SU-DHL-6 (cell line): ENCODE results near the gene RIBC2.

Experiments used
- H2AFZ ChIP-seq: fragments of 200-600 bp; sonication (generic); 2 replicates; pipeline ENCODE4 v1.6.1; 2014; ENCODE audit warnings: low read depth, mild to moderate bottlenecking, moderate library complexity, mixed read lengths, antibody characterized with exemption, low read length; ENCODE audit not compliant: severe bottlenecking
- H3F3A ChIP-seq: fragments of 200-600 bp; shearing (Covaris generic); 2 replicates; pipeline ENCODE4 v1.6.0; 2016; ENCODE audit warnings: antibody characterized with exemption, mild to moderate bottlenecking; ENCODE audit not compliant: insufficient read depth
- H3K27ac ChIP-seq: fragments of 200-600 bp; sonication (generic); 2 replicates; pipeline ENCODE4 v1.5.1; 2016; ENCODE audit warnings: low read depth, mild to moderate bottlenecking, low read length, moderate library complexity, mixed read lengths
- H3K27me3 ChIP-seq: fragments of 200-600 bp; sonication (generic), shearing (Covaris generic); 2 replicates; pipeline ENCODE4 v1.6.0; 2014; ENCODE audit warnings: mild to moderate bottlenecking, low read length
- H3K36me3 ChIP-seq: fragments of 200-600 bp; sonication (generic); 2 replicates; pipeline ENCODE4 v1.6.1; 2014; ENCODE audit warnings: mild to moderate bottlenecking, low read length, mixed read lengths
- H3K4me2 ChIP-seq: fragments of 300-600, 200-600 bp; shearing (Covaris generic), sonication (generic); 2 replicates; pipeline ENCODE4 v1.6.0; 2014; ENCODE audit warnings: low read length, low read depth, mild to moderate bottlenecking; ENCODE audit not compliant: poor library complexity, severe bottlenecking
- H3K4me3 ChIP-seq: fragments of 200-600 bp; sonication (generic); 2 replicates; pipeline ENCODE4 v1.5.1; 2014; ENCODE audit warnings: antibody characterized with exemption, low read length, mild to moderate bottlenecking, mixed read lengths; ENCODE audit not compliant: insufficient read depth, poor library complexity, severe bottlenecking
- H3K79me2 ChIP-seq: fragments of 200-600 bp; sonication (generic); 2 replicates; pipeline ENCODE4 v1.6.1; 2014; ENCODE audit warnings: mild to moderate bottlenecking, low read length, moderate library complexity; ENCODE audit not compliant: insufficient read depth
- H3K9ac ChIP-seq: fragments of 200-600 bp; sonication (generic); 2 replicates; pipeline ENCODE4 v1.7.0; 2014; ENCODE audit warnings: mild to moderate bottlenecking, low read length
- H3K9me2 ChIP-seq: fragments of 200-600 bp; sonication (generic); replicated peaks from 2 replicates; pipeline ENCODE4 v1.6.1; 2014; ENCODE audit warnings: low read length; ENCODE audit not compliant: insufficient read depth
- H3K9me3 ChIP-seq: fragments of 200-600 bp; sonication (generic); 2 replicates; pipeline ENCODE4 v1.6.1; 2014; ENCODE audit warnings: low read length, mixed read lengths; ENCODE audit not compliant: insufficient read depth
- H4K20me1 ChIP-seq: fragments of 200-600 bp; sonication (generic); 2 replicates; pipeline ENCODE4 v1.6.1; 2014; ENCODE audit warnings: low read depth, mild to moderate bottlenecking, antibody characterized with exemption, low read length, moderate library complexity, mixed read lengths
- CTCF ChIP-seq: fragments of 200-600 bp; sonication (generic); IDR thresholded peaks from one replicate; pipeline ENCODE4 v1.5.1; 2017; ENCODE audit warnings: antibody characterized with exemption, mild to moderate bottlenecking, low read length, moderate library complexity; ENCODE audit not compliant: insufficient read depth, poor library complexity, severe bottlenecking
- EZH2phosphoT487 ChIP-seq: fragments of 200-600 bp; sonication (generic), shearing (Covaris generic); conservative IDR thresholded peaks from 2 replicates; pipeline ENCODE4 v1.6.1; 2018; ENCODE audit warnings: mild to moderate bottlenecking, antibody characterized with exemption, low read length, moderate library complexity, mixed read lengths

RIBC2 gene

GRCh38 chr22:45398214-45398613 lies 15.3 kb upstream of the RIBC2 start:
- Histone ChIP-seq H3K9me2 (no peaks in the 10 kb centered on the region), H3K79me2 (no peaks in the 10 kb centered on the region), H2AFZ (no peak overlapping the region), H3K27ac (no peak overlapping the region), H3K9ac (no peak overlapping the region), H3K27me3 (no peaks in the 10 kb centered on the region), H3K4me2 (no peak overlapping the region), H3F3A (no peaks in the 10 kb centered on the region), H3K4me3 (no peak overlapping the region), H3K9me3 (peaks cover 8% of the 10 kb centered on the region; the same call in 1 of the 2 replicates), H3K36me3 (no peaks in the 10 kb centered on the region), H4K20me1 (no peaks in the 10 kb centered on the region)
- TF ChIP-seq EZH2phosphoT487 (no peak), CTCF (no peak)

DNA sequence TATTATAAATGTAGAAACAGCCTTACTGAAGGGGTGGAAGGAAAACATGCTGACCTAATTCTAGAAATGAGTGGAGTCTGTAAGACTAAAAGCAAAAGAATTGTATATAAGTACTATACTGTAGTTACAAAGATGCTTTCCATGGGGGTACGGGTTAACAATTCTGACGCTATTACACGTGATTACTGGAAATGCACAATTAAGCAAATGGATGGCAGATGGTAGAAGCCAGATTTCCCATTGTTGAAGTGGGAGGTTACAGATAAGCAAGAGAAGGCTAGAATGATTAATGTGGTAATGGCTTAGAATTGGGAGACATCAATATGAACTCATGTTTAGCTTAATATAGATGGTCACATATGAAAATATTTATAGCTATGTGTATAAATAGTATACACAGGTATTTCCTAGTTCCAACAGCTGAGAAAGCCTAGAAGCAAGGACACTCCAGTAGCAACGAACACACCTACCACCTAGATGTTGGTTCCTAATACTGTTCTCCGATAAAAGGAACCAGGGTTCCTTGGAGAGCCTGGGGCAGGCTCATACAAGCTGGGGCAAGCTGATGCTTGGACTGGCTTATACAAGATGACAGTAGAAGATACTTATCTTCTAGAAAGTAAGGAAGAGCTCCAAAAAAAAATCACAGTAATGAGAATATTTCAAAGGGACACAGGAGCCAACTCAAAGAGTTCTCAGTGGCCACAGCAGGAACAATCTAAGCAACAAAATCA lies 13.6 kb upstream of the RIBC2 start:
- Histone ChIP-seq H3K36me3 (no peaks in the 10 kb centered on the region), H3K27ac (no peak overlapping the region), H3K4me3 (no peak overlapping the region), H3K9me2 (no peaks in the 10 kb centered on the region), H3K4me2 (no peak overlapping the region), H3K27me3 (no peaks in the 10 kb centered on the region), H3K9me3 (peaks cover 8% of the 10 kb centered on the region; the same call in 1 of the 2 replicates), H3F3A (no peaks in the 10 kb centered on the region), H3K9ac (no peak overlapping the region), H2AFZ (no peak overlapping the region), H3K79me2 (no peaks in the 10 kb centered on the region), H4K20me1 (no peaks in the 10 kb centered on the region)
- TF ChIP-seq EZH2phosphoT487 (no peak), CTCF (no peak)

GRCh38 chr22:45402466-45402985 lies 11.0 kb upstream of the RIBC2 start:
- Histone ChIP-seq H3K36me3 (no peaks in the 10 kb centered on the region), H4K20me1 (no peaks in the 10 kb centered on the region), H3K27me3 (no peaks in the 10 kb centered on the region), H2AFZ (no peak overlapping the region), H3F3A (no peaks in the 10 kb centered on the region), H3K9me2 (no peaks in the 10 kb centered on the region), H3K9me3 (peaks cover 5% of the 10 kb centered on the region; the same call in 1 of the 2 replicates), H3K4me3 (no peak overlapping the region), H3K27ac (no peak overlapping the region), H3K79me2 (no peaks in the 10 kb centered on the region), H3K4me2 (no peak overlapping the region), H3K9ac (no peak overlapping the region)
- TF ChIP-seq EZH2phosphoT487 = no peak
- no peak for TF ChIP-seq CTCF
